CD14-positive monocyte (primary cell): ENCODE measurements around the gene RASSF9. TPM values are rescaled to one million over a fixed set of nuclear protein-coding genes. Genes with fewer than 3 reads are reported as not detected.

Experiments
- DNase-seq, 3 donors: peaks; one replicate each; pipeline ENCODE4 v3.0.0-alpha.2; 2011 to 2022
- H2AFZ ChIP-seq: 2 replicates; pipeline ENCODE4 v1.6.0; 2012; ENCODE audit warnings: mild to moderate bottlenecking, low read depth, low read length, inconsistent platforms; ENCODE audit not compliant: insufficient read depth, poor library complexity, severe bottlenecking
- H3K27ac ChIP-seq, 2 donors: 1 replicate in 1 of 2; 2 replicates in 1 of 2; pipeline ENCODE4 v1.5.1; 2012 to 2013; ENCODE audit warnings: low read length in 2 of 2, control low read depth in 1 of 2, inconsistent platforms in 1 of 2, low read depth in 1 of 2, mild to moderate bottlenecking in 1 of 2
- H3K27me3 ChIP-seq, 2 donors: one replicate each; pipeline versions ENCODE4 v1.6.0 to v1.6.1; 2011 to 2013; ENCODE audit warnings: low read length in 2 of 2; ENCODE audit not compliant: control insufficient read depth in 2 of 2, insufficient read depth in 2 of 2
- H3K36me3 ChIP-seq, 2 donors: replicated peaks in 1 of 2; 1 replicate in 1 of 2; 2 replicates in 1 of 2; pipeline versions ENCODE4 v1.5.1 to v1.6.1; 2012 to 2013; ENCODE audit warnings: low read length in 2 of 2, control low read depth in 1 of 2, inconsistent platforms in 1 of 2, mild to moderate bottlenecking in 1 of 2; ENCODE audit not compliant: insufficient read depth in 2 of 2, control insufficient read depth in 1 of 2
- H3K4me1 ChIP-seq, 2 donors: 1 replicate in 1 of 2; 2 replicates in 1 of 2; pipeline versions ENCODE4 v1.5.1 to v1.6.1; 2012 to 2013; ENCODE audit warnings: low read length in 2 of 2, control low read depth in 1 of 2, inconsistent platforms in 1 of 2, mild to moderate bottlenecking in 1 of 2, moderate library complexity in 1 of 2; ENCODE audit not compliant: insufficient read depth in 2 of 2, control insufficient read depth in 1 of 2
- H3K4me2 ChIP-seq: replicated peaks from 2 replicates; pipeline ENCODE3; 2012; ENCODE audit warnings: low read length, moderate library complexity, mild to moderate bottlenecking; ENCODE audit not compliant: poor library complexity, severe bottlenecking; ENCODE audit errors: extremely low read depth
- H3K4me3 ChIP-seq, 3 experiments: fragments of 200-600 bp in 1 of 3; sonication (generic) in 1 of 3; replicated peaks in 1 of 3; 1 replicate in 2 of 3; 2 replicates in 1 of 3; pipeline ENCODE4 v1.5.1; 2011 to 2013; ENCODE audit warnings: low read length in 3 of 3, mild to moderate bottlenecking in 3 of 3, control low read depth in 2 of 3, low read depth in 2 of 3, inconsistent platforms in 1 of 3, moderate library complexity in 1 of 3
- H3K79me2 ChIP-seq: 2 replicates; pipeline ENCODE4 v1.6.0; 2012; ENCODE audit warnings: mild to moderate bottlenecking, control low read depth, inconsistent platforms, low read length, moderate library complexity; ENCODE audit not compliant: insufficient read depth
- H3K9ac ChIP-seq: 2 replicates; pipeline ENCODE4 v1.6.0; 2017; ENCODE audit warnings: low read length, mild to moderate bottlenecking; ENCODE audit not compliant: insufficient read depth, poor library complexity, severe bottlenecking
- H3K9me3 ChIP-seq, 2 donors: replicated peaks in 1 of 2; 1 replicate in 1 of 2; 2 replicates in 1 of 2; pipeline versions ENCODE4 v1.5.1 to v1.6.1; 2012 to 2013; ENCODE audit warnings: low read length in 2 of 2, control low read depth in 1 of 2; ENCODE audit not compliant: control insufficient read depth in 1 of 2, insufficient read depth in 1 of 2
- H4K20me1 ChIP-seq: 2 replicates; pipeline ENCODE4 v1.6.0; 2012; ENCODE audit warnings: mild to moderate bottlenecking, low read length, control low read depth, moderate library complexity; ENCODE audit not compliant: insufficient read depth
- H3K27ac Mint-ChIP-seq, 7 donors: one replicate each; pipeline ENCODE4 v1.8.0; 2020; ENCODE audit warnings: mild to moderate bottlenecking in 7 of 7, mixed read lengths in 7 of 7, moderate library complexity in 6 of 7, inconsistent platforms in 2 of 7
- H3K27me3 Mint-ChIP-seq, 3 donors: one replicate each; pipeline ENCODE4 v1.8.0; 2021 to 2022; ENCODE audit warnings: low read depth in 3 of 3, mild to moderate bottlenecking in 3 of 3, mixed read lengths in 3 of 3, moderate library complexity in 3 of 3, inconsistent platforms in 1 of 3
- H3K36me3 Mint-ChIP-seq, 2 donors: one replicate each; pipeline ENCODE4 v1.8.0; 2020; ENCODE audit warnings: mixed read lengths in 2 of 2, inconsistent platforms in 1 of 2, mild to moderate bottlenecking in 1 of 2
- H3K4me1 Mint-ChIP-seq: one replicate; pipeline ENCODE4 v1.8.0; 2020; ENCODE audit warnings: mild to moderate bottlenecking, mixed read lengths
- H3K4me3 Mint-ChIP-seq, 2 donors: one replicate each; pipeline ENCODE4 v1.8.0; 2020; ENCODE audit warnings: mild to moderate bottlenecking in 2 of 2, mixed read lengths in 2 of 2, moderate library complexity in 1 of 2
- H3K9me3 Mint-ChIP-seq, 7 donors: one replicate each; pipeline ENCODE4 v1.8.0; 2020 to 2022; ENCODE audit warnings: mixed read lengths in 7 of 7, mild to moderate bottlenecking in 6 of 7, moderate library complexity in 6 of 7, inconsistent platforms in 2 of 7
- WGBS: methylation state at CpG from one replicate; pipeline ENCODE4 v1.1.5; 2013; ENCODE audit warnings: missing lambda C conversion rate; ENCODE audit not compliant: insufficient coverage; 5-methylcytosine and 5-hydroxymethylcytosine counted together
- intact Hi-C, 2 donors: fragments of 100-400 bp; cut with micrococcal nuclease; formaldehyde crosslinking; loops; one replicate each; pipeline versions ENCODE4 v1.15.0 to v1.15.1; 2023
- polyA plus RNA-seq, 3 donors: library from polyadenylated mRNA; depleted of rRNA in 1 of 3; unstranded in 2 of 3; stranded (reverse) in 1 of 3; fragments of 300-500 nt in 2 of 3; fragments of >200 nt in 1 of 3; fragmentation: Illumina TruSeq in 2 of 3; gene quantifications; 1 replicate in 2 of 3; 2 replicates in 1 of 3; pipeline ENCODE4 v1.2.3, GENCODE V29; 2012 to 2021
- TF ChIP-seq, protein P1 (sequence below): fragments of 200-600 bp; IDR thresholded peaks from one replicate; pipeline ENCODE4 v1.8.0; 2022; ENCODE audit warnings: antibody characterized with exemption, mild to moderate bottlenecking

The RASSF9 gene
- polyA plus RNA-seq, 3 donors: not detected

DNA sequence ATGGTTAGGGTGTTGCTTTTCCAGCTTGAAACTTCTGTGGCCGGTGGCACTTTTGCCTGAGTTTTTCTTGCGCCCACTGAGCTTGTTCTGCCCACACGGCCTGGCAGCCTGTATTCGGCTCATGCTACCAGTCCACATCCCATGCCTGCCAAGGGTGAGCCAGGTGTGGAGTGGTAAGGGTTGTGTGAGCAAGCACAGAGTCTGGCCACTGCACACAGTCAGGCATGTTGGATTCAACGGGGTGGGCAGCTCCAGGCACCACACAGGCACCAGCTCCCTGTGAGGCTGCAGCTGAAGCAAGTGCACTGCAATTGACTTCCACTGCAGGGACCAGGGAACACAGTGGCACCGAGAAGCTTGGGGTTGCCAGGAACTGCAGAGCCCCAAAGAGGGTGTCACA is 19.1 kb upstream of the RASSF9 start:
- Histone ChIP-seq H3K4me1 (no peaks in the 10 kb centered on the region), H3K27ac (no peak overlapping the region), H3K9me3 (peaks cover 0 to 5% of the 10 kb centered on the region in 2 donors), H4K20me1 (no peaks in the 10 kb centered on the region), H3K36me3 (no peaks in the 10 kb centered on the region), H3K4me2 (no peak overlapping the region), H3K79me2 (no peaks in the 10 kb centered on the region), H3K4me3 (no peak overlapping the region), H3K27me3 (no peaks in the 10 kb centered on the region), H2AFZ (no peak overlapping the region), H3K9ac (no peak overlapping the region)
- 98% methylated on average over 5 of the region's 6 CpGs for WGBS
- Mint-ChIP-seq H3K4me3 (no peak overlapping the region), H3K27ac (no peak overlapping the region), H3K4me1 (no peaks in the 10 kb centered on the region), H3K36me3 (no peaks in the 10 kb centered on the region), H3K9me3 (peaks cover 0 to 3% (median 0%) of the 10 kb centered on the region in 7 donors), H3K27me3 (peaks cover 0 to 2% (median 0%) of the 10 kb centered on the region in 3 donors)
- TF ChIP-seq, protein P1, sequence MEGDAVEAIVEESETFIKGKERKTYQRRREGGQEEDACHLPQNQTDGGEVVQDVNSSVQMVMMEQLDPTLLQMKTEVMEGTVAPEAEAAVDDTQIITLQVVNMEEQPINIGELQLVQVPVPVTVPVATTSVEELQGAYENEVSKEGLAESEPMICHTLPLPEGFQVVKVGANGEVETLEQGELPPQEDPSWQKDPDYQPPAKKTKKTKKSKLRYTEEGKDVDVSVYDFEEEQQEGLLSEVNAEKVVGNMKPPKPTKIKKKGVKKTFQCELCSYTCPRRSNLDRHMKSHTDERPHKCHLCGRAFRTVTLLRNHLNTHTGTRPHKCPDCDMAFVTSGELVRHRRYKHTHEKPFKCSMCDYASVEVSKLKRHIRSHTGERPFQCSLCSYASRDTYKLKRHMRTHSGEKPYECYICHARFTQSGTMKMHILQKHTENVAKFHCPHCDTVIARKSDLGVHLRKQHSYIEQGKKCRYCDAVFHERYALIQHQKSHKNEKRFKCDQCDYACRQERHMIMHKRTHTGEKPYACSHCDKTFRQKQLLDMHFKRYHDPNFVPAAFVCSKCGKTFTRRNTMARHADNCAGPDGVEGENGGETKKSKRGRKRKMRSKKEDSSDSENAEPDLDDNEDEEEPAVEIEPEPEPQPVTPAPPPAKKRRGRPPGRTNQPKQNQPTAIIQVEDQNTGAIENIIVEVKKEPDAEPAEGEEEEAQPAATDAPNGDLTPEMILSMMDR: no peak
- no peak for DNase-seq
- intact Hi-C loops: no loop called here

GRCh38 chr12:85849344-85849743 is 13.1 kb upstream of the RASSF9 start:
- WGBS: no CpG with 5 or more reads among the region's 3 CpGs

More at GRCh38 chr12:85849344-85849743, 13.1 kb upstream of the RASSF9 start:
- no peaks in the 10 kb centered on the region for H3K79me2 ChIP-seq
- no peaks in the 10 kb centered on the region for H4K20me1 ChIP-seq
- peaks cover 0 to under 1% of the 10 kb centered on the region in 2 donors for H3K9me3 ChIP-seq
- no peak overlapping the region for H3K27ac ChIP-seq
- intact Hi-C loops: no loop called here
- H2AFZ ChIP-seq: no peak overlapping the region
- no peaks in the 10 kb centered on the region for H3K4me1 Mint-ChIP-seq
- H3K4me2 ChIP-seq: no peak overlapping the region
- H3K36me3 Mint-ChIP-seq: no peaks in the 10 kb centered on the region
- H3K36me3 ChIP-seq: no peaks in the 10 kb centered on the region
- peaks cover 0 to 3% (median 1%) of the 10 kb centered on the region in 7 donors for H3K9me3 Mint-ChIP-seq
- DNase-seq: no peak
- H3K4me3 Mint-ChIP-seq: no peak overlapping the region
- TF ChIP-seq, protein P1: no peak
- H3K4me1 ChIP-seq: no peaks in the 10 kb centered on the region
- H3K4me3 ChIP-seq: no peak overlapping the region
- H3K27me3 Mint-ChIP-seq: peaks cover 0 to 2% (median 2%) of the 10 kb centered on the region in 3 donors
- H3K9ac ChIP-seq: no peak overlapping the region
- no peaks in the 10 kb centered on the region for H3K27me3 ChIP-seq
- H3K27ac Mint-ChIP-seq: no peak overlapping the region
